PFSK-1 (cell line): ENCODE data around the gene GNB1L.

ENCODE experiments used
- FOXP2 ChIP-seq: optimal IDR thresholded peaks from 2 replicates; pipeline ENCODE3; 2011; ENCODE audit warnings: borderline replicate concordance, control low read depth, inconsistent platforms; ENCODE audit not compliant: insufficient read depth; ENCODE audit errors: extremely low read length, extremely low read depth
- POLR2AphosphoS5 ChIP-seq: IDR thresholded peaks from 2 replicates; pipeline ENCODE4 v1.6.1; 2012; ENCODE audit warnings: low read depth, mild to moderate bottlenecking, control low read depth, low read length, moderate library complexity
- SIN3A ChIP-seq: IDR thresholded peaks from 2 replicates; pipeline ENCODE4 v1.6.1; 2012; ENCODE audit warnings: mild to moderate bottlenecking, low read length, moderate library complexity, borderline replicate concordance; ENCODE audit not compliant: insufficient read depth
- TAF1 ChIP-seq: IDR thresholded peaks from 2 replicates; pipeline ENCODE4 v1.6.1; 2012; ENCODE audit warnings: low read length, control low read depth, borderline replicate concordance; ENCODE audit not compliant: insufficient read depth
- TF ChIP-seq, protein P1 (sequence below), 2 experiments: IDR thresholded peaks; 2 replicates each; pipeline versions ENCODE4 v1.6.1 to v1.8.0; 2011 to 2012; ENCODE audit warnings: low read depth in 2 of 2, low read length in 2 of 2, control low read depth in 1 of 2, inconsistent platforms in 1 of 2, mild to moderate bottlenecking in 1 of 2, moderate library complexity in 1 of 2; ENCODE audit not compliant: insufficient read depth in 1 of 2

The GNB1L gene

DNA sequence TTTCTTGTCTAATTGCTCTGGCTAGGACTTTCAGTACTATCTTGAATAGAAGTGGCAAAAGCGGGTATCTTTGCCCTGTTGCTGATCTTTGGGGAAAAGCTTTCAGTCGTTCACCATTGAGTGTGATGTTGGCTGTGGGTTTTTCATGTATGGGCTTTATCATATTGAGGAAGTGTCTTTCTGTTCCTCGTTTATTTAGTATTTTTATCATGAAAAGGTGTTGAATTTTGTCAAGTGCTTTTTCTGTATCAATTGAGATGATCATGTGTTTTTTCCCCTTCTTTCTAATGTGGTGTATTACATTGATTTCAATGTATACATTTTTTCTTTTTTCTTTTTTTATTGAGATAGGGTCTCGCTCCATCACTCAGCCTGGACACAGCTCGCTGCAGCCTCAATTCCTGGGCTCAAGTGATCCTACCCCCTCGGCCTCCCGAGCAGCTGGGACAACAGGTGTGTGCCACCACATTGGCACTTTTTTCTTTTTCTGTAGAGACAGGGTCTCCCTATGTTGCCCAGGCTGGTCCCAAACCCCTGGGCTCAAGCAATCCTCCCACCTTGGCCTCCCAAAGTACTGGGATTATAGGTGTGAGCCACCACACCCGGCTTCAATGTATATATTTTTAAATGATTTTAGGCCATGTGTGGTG lies 5.3 kb upstream of the GNB1L start:
- TF ChIP-seq SIN3A: no peak
- TF ChIP-seq POLR2AphosphoS5: no peak
- no peak for TF ChIP-seq FOXP2
- TF ChIP-seq, protein P1, sequence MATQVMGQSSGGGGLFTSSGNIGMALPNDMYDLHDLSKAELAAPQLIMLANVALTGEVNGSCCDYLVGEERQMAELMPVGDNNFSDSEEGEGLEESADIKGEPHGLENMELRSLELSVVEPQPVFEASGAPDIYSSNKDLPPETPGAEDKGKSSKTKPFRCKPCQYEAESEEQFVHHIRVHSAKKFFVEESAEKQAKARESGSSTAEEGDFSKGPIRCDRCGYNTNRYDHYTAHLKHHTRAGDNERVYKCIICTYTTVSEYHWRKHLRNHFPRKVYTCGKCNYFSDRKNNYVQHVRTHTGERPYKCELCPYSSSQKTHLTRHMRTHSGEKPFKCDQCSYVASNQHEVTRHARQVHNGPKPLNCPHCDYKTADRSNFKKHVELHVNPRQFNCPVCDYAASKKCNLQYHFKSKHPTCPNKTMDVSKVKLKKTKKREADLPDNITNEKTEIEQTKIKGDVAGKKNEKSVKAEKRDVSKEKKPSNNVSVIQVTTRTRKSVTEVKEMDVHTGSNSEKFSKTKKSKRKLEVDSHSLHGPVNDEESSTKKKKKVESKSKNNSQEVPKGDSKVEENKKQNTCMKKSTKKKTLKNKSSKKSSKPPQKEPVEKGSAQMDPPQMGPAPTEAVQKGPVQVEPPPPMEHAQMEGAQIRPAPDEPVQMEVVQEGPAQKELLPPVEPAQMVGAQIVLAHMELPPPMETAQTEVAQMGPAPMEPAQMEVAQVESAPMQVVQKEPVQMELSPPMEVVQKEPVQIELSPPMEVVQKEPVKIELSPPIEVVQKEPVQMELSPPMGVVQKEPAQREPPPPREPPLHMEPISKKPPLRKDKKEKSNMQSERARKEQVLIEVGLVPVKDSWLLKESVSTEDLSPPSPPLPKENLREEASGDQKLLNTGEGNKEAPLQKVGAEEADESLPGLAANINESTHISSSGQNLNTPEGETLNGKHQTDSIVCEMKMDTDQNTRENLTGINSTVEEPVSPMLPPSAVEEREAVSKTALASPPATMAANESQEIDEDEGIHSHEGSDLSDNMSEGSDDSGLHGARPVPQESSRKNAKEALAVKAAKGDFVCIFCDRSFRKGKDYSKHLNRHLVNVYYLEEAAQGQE (IDR thresholded peaks at IDR 0.05; ENCODE audit: insufficient read depth in 1 of 2, low read depth in 2 of 2, low read length in 2 of 2): no peak
- no peak for TF ChIP-seq TAF1

GRCh38 chr22:19857382-19857781 lies 2.7 kb upstream of the GNB1L start:
- TF ChIP-seq SIN3A (no peak), POLR2AphosphoS5 (no peak), FOXP2 (no peak), TAF1 (no peak)
- TF ChIP-seq, protein P1 (IDR thresholded peaks at IDR 0.05; ENCODE audit: insufficient read depth in 1 of 2, low read depth in 2 of 2, low read length in 2 of 2): no peak

GRCh38 chr22:19855504-19856409 lies 1.1 kb upstream of the GNB1L start:
- TF ChIP-seq, protein P1 (IDR thresholded peaks at IDR 0.05; ENCODE audit: insufficient read depth in 1 of 2, low read depth in 2 of 2, low read length in 2 of 2): no peak
- TF ChIP-seq TAF1: 0 out of 2 replicates have a peak, but pooled peaks have one; percentile 47

GRCh38 chr22:19853879-19854777 lies 546 bp downstream of the GNB1L start:
- no peak for TF ChIP-seq POLR2AphosphoS5
- TF ChIP-seq, protein P1 (IDR thresholded peaks at IDR 0.05; ENCODE audit: insufficient read depth in 1 of 2, low read depth in 2 of 2, low read length in 2 of 2): 0 out of 4 replicates have a peak, but pooled peaks of 1 of the 2 experiments have one; percentile 20
- peak; percentile 53; the same call in 1 of the 2 replicates for TF ChIP-seq SIN3A
